Left kidney (tissue), 2 donors: ENCODE results near the gene COA3. TPM values are rescaled to one million over a fixed set of nuclear protein-coding genes. Genes with fewer than 3 reads are reported as not detected.

ENCODE experiments used
- DNase-seq: peaks from one replicate; pipeline ENCODE4 v3.0.0-alpha.2; 2013
- polyA plus RNA-seq: library from polyadenylated mRNA; unstranded; fragments of 120-200 nt; gene quantifications from one replicate; pipeline ENCODE4 v1.2.1, GENCODE V29; 2013; ENCODE audit not compliant: insufficient read length

COA3 gene
- polyA plus RNA-seq, 1 donor: 144 TPM

DNA sequence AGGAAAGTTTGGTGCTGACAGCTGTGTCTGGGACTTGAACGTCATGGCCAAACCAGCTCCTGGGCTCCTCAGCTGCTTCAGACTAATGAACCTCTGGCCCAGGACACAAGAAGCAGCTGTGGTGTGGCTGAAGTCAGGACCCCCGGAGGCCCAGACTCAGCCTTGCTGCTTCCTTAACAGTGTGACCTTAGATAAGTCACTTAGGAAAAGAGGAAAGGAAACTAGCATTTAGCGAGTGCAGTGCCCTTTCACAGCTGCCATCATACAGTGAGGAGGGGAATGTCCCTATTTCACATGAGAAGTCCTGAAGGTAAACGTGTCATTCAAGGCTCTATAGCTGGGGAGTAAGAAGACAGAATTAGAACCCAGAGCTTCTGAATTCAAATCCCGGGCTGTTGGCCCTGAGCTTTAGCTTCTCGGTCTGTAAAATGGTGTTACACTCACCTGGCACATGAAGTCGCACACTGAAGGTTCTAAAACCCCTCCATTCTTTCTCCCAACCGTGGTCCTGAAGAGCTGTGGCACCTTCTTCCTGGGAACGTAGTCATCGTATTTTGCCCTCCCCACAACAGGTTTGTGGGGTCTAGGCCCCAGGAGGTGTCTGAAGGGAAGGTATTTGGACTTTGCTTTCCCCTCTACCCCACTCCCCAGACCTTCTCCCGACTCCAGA, 38.4 kb downstream of the COA3 start:
- DNase-seq: no peak

GRCh38 chr17:42754782-42755181, 43.7 kb downstream of the COA3 start:
- DNase-seq: no peak

DNA sequence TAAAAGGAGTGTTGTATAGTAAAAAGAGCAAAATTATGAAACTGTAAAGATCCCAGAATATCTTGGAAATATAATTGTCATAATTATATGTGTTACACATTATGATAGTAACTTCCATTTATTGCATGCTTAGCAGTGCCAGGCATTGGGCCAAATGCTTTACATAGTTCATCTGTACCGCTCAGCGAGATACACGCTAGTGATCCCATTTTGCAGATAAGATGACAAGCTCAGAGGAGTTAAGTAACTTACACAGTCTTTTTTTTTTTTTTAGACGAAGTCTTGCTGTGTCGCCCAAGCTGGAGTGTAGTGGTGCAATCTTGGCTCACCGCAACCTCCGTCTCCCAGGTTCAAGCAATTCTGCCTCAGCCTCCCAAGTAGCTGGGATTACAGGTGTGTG, 46.9 kb downstream of the COA3 start:
- no peak for DNase-seq

GRCh38 chr17:42750739-42751344, 47.7 kb downstream of the COA3 start:
- no peak for DNase-seq

DNA sequence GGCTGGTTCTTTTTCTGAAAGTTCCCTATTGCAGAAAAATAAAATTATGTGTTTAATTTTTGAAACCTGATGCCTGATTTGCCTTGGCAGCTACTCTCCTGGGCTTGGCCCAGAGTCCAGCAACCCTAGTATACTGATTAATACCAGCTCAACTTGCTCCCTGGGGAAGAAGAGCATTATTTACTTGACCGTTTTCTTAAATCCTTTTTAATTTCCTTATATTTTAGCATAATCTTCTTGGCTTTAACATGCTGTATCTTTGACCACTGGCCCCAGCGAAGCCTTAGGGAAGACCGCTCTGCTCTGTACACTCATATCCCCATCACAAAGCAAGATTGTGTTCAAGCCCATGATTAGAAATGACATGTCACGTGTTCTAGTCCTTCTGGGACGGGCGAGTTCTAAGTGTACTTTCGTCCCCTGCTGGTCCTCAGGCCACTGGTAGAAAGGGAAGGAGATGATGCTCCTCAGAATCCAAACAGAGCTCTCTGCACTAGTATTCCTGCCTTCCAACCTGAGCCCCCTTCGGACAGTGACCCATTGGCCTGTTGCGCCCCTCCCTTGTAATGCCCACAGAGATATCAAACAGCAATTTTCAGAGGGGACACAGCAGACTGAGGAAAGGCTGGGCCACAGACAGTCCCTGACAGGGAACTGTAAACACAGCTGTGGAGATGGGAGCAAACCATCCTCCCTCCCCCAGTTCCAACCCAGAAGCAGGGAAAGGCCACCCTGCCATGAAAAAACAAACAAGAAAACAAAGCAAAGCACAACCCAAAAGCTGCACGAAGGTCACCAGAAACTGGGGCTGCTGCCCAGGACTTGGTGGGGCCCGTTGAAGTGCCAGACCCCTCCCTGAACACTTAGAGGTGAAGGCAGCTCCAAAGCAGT, 49.4 kb downstream of the COA3 start:
- no peak for DNase-seq

- DNase-seq: no peak
Observed at GRCh38 chr17:42748202-42748907, 50.1 kb downstream of the COA3 start.

Other genes with a start within 250 kb of the COA3 start
- 4.7 TPM for gene HSD17B1, start 245.8 kb downstream of the COA3 start, polyA plus RNA-seq
- gene COASY, start 236.6 kb downstream of the COA3 start, polyA plus RNA-seq: 55.4 TPM
- 35.7 TPM for gene MLX, start 231.6 kb downstream of the COA3 start, polyA plus RNA-seq
- gene PSMC3IP, start 221.0 kb downstream of the COA3 start, polyA plus RNA-seq: 25.0 TPM
- gene RETREG3, start 189.3 kb downstream of the COA3 start, polyA plus RNA-seq: 60.6 TPM
- 57.4 TPM for gene TUBG1, start 189.0 kb downstream of the COA3 start, polyA plus RNA-seq
- gene TUBG2, start 139.4 kb downstream of the COA3 start, polyA plus RNA-seq: 37.2 TPM
- gene PLEKHH3, start 121.7 kb downstream of the COA3 start, polyA plus RNA-seq: 16.2 TPM
- 1.3 TPM for gene CCR10, start 116.9 kb downstream of the COA3 start, polyA plus RNA-seq
- gene CNTNAP1, start 116.2 kb downstream of the COA3 start, polyA plus RNA-seq: 8.8 TPM
- 58.7 TPM for gene EZH1, start 53.7 kb downstream of the COA3 start, polyA plus RNA-seq
- gene RAMP2, start 37.5 kb downstream of the COA3 start, polyA plus RNA-seq: 70.0 TPM
- 78.2 TPM for gene VPS25, start 25.3 kb downstream of the COA3 start, polyA plus RNA-seq
- gene WNK4, start 18.1 kb downstream of the COA3 start, polyA plus RNA-seq: 10.1 TPM
- gene CNTD1, start 157 bp upstream of the COA3 start, polyA plus RNA-seq: 3.4 TPM
- gene BECN1, start 25.6 kb upstream of the COA3 start, polyA plus RNA-seq: 85.0 TPM
- 108 TPM for gene PSME3, start 34.7 kb upstream of the COA3 start, polyA plus RNA-seq
- 1.5 TPM for gene AOC2, start 45.9 kb upstream of the COA3 start, polyA plus RNA-seq
- 4.9 TPM for gene AOC3, start 52.5 kb upstream of the COA3 start, polyA plus RNA-seq
- 5.6 TPM for gene G6PC1, start 102.1 kb upstream of the COA3 start, polyA plus RNA-seq
- gene AARSD1, start 165.8 kb upstream of the COA3 start, polyA plus RNA-seq: 76.3 TPM
- gene PTGES3L, start 181.4 kb upstream of the COA3 start, polyA plus RNA-seq: 2.4 TPM
- gene RUNDC1, start 181.9 kb upstream of the COA3 start, polyA plus RNA-seq: 17.6 TPM
- gene RPL27, start 199.7 kb upstream of the COA3 start, polyA plus RNA-seq: 1,206 TPM
- gene IFI35, start 208.1 kb upstream of the COA3 start, polyA plus RNA-seq: 8.8 TPM
- gene VAT1, start 223.7 kb upstream of the COA3 start, polyA plus RNA-seq: 113 TPM
- gene RND2, start 226.5 kb upstream of the COA3 start, polyA plus RNA-seq: 3.5 TPM